Measurements from ENCODE around the gene CRYBA1. TPM values are rescaled to one million over a fixed set of nuclear protein-coding genes. Genes with fewer than 3 reads are reported as not detected.
A peak's percentile ranks its signal among the peaks of the same experiment; 100 is the strongest.

The CRYBA1 gene
- polyA plus RNA-seq, 3 donors: not detected

GRCh38 chr17:29283961-29284360 is 37.3 kb downstream of the CRYBA1 start:
- intact Hi-C loops (cut with micrococcal nuclease): no loop called here
- peaks cover 32% of the 10 kb centered on the region for H3K4me1 Mint-ChIP-seq
- no peak overlapping the region for H3K9ac ChIP-seq (ENCODE audit: insufficient read depth, low read length, poor library complexity, severe bottlenecking)
- no peak overlapping the region for H3K4me2 ChIP-seq (replicated peaks; ENCODE audit: extremely low read depth, low read length, poor library complexity, severe bottlenecking)
- H3K36me3 ChIP-seq (replicated peaks in 1 of 2; ENCODE audit: control insufficient read depth in 1 of 2, insufficient read depth in 2 of 2, low read length in 2 of 2): peaks cover 61 to 90% of the 10 kb centered on the region in 2 donors
- no peak overlapping the region for H3K4me3 Mint-ChIP-seq
- no peaks in the 10 kb centered on the region for H3K9me3 ChIP-seq (replicated peaks in 1 of 2; ENCODE audit: control insufficient read depth in 1 of 2, insufficient read depth in 1 of 2, low read length in 2 of 2)
- peaks cover 100% of the 10 kb centered on the region for H3K79me2 ChIP-seq (ENCODE audit: insufficient read depth, low read length)
- 86% methylated on average over 1 of the region's 2 CpGs for WGBS (ENCODE audit: insufficient coverage)
- H2AFZ ChIP-seq (ENCODE audit: insufficient read depth, low read depth, low read length, poor library complexity, severe bottlenecking): no peak overlapping the region
- H3K27me3 ChIP-seq (ENCODE audit: control insufficient read depth in 2 of 2, insufficient read depth in 2 of 2, low read length in 2 of 2): no peaks in the 10 kb centered on the region
- TF ChIP-seq, protein P1, sequence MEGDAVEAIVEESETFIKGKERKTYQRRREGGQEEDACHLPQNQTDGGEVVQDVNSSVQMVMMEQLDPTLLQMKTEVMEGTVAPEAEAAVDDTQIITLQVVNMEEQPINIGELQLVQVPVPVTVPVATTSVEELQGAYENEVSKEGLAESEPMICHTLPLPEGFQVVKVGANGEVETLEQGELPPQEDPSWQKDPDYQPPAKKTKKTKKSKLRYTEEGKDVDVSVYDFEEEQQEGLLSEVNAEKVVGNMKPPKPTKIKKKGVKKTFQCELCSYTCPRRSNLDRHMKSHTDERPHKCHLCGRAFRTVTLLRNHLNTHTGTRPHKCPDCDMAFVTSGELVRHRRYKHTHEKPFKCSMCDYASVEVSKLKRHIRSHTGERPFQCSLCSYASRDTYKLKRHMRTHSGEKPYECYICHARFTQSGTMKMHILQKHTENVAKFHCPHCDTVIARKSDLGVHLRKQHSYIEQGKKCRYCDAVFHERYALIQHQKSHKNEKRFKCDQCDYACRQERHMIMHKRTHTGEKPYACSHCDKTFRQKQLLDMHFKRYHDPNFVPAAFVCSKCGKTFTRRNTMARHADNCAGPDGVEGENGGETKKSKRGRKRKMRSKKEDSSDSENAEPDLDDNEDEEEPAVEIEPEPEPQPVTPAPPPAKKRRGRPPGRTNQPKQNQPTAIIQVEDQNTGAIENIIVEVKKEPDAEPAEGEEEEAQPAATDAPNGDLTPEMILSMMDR (IDR thresholded peaks at IDR 0.05): no peak
- no peak overlapping the region for H3K4me3 ChIP-seq (replicated peaks in 1 of 3; ENCODE audit: low read depth in 2 of 3, low read length in 3 of 3)
- H3K27me3 Mint-ChIP-seq (ENCODE audit: low read depth in 3 of 3): no peaks in the 10 kb centered on the region
- peaks cover 0 to 6% (median 0%) of the 10 kb centered on the region in 7 donors for H3K9me3 Mint-ChIP-seq
- peaks cover 100% of the 10 kb centered on the region for H4K20me1 ChIP-seq (ENCODE audit: insufficient read depth, low read length)
- H3K27ac ChIP-seq (ENCODE audit: low read depth in 1 of 2, low read length in 2 of 2): no peak overlapping the region
- peaks cover 66 to 85% of the 10 kb centered on the region in 2 donors for H3K36me3 Mint-ChIP-seq
- H3K4me1 ChIP-seq (ENCODE audit: control insufficient read depth in 1 of 2, insufficient read depth in 2 of 2, low read length in 2 of 2): no peaks in the 10 kb centered on the region
- H3K27ac Mint-ChIP-seq: no peak overlapping the region
- DNase-seq: no peak

DNA sequence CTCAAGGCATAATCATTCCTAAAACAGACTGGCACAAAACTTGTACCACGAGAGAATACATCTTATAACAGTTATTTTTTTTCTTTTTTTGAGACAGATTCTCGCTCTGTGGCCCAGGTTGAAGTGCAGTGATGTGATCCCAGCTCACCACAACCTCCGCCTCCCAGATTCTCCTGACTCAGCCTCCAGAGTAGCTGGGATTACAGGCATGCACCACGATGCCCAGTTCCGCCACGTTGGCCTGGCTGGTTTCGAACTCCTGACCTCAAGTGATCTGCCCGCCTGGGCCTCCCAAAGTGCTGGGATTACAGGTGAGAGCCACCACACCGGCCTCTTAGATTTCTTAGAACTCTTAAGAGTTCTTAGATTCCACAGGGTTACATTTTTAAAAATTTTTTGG is 43.2 kb downstream of the CRYBA1 start:
- intact Hi-C loops (cut with micrococcal nuclease): loop anchor here (5.0 kb wide), 3 partner anchors 33 to 148 kb away; no protein-coding TSS in a partner anchor
- TF ChIP-seq, protein P1 (IDR thresholded peaks at IDR 0.05): no peak
- H3K9me3 Mint-ChIP-seq: peaks cover 0 to 2% (median 0%) of the 10 kb centered on the region in 7 donors
- Histone ChIP-seq H3K4me2 (replicated peaks; ENCODE audit: extremely low read depth, low read length, poor library complexity, severe bottlenecking) (no peak overlapping the region), H3K9me3 (replicated peaks in 1 of 2; ENCODE audit: control insufficient read depth in 1 of 2, insufficient read depth in 1 of 2, low read length in 2 of 2) (no peaks in the 10 kb centered on the region), H3K27me3 (ENCODE audit: control insufficient read depth in 2 of 2, insufficient read depth in 2 of 2, low read length in 2 of 2) (no peaks in the 10 kb centered on the region), H3K36me3 (replicated peaks in 1 of 2; ENCODE audit: control insufficient read depth in 1 of 2, insufficient read depth in 2 of 2, low read length in 2 of 2) (peaks cover 46 to 59% of the 10 kb centered on the region in 2 donors), H3K4me3 (replicated peaks in 1 of 3; ENCODE audit: low read depth in 2 of 3, low read length in 3 of 3) (no peak overlapping the region), H3K27ac (ENCODE audit: low read depth in 1 of 2, low read length in 2 of 2) (peak overlapping the region in 1 of 2 donors; percentile 29), H2AFZ (ENCODE audit: insufficient read depth, low read depth, low read length, poor library complexity, severe bottlenecking) (no peak overlapping the region), H3K4me1 (ENCODE audit: control insufficient read depth in 1 of 2, insufficient read depth in 2 of 2, low read length in 2 of 2) (peaks cover 30 to 37% of the 10 kb centered on the region in 2 donors), H3K9ac (ENCODE audit: insufficient read depth, low read length, poor library complexity, severe bottlenecking) (no peak overlapping the region), H3K79me2 (ENCODE audit: insufficient read depth, low read length) (peaks cover 90% of the 10 kb centered on the region), H4K20me1 (ENCODE audit: insufficient read depth, low read length) (peaks cover 87% of the 10 kb centered on the region)
- H3K4me1 Mint-ChIP-seq: peaks cover 41% of the 10 kb centered on the region
- 85% methylated on average over 9 of the region's 9 CpGs for WGBS (ENCODE audit: insufficient coverage)
- DNase-seq: no peak
- H3K4me3 Mint-ChIP-seq: no peak overlapping the region
- peaks cover 0 to 2% (median 0%) of the 10 kb centered on the region in 3 donors for H3K27me3 Mint-ChIP-seq (ENCODE audit: low read depth in 3 of 3)
- H3K27ac Mint-ChIP-seq: peak overlapping the region in 3 of 7 donors; percentile 30 to 77 (median 74)
- H3K36me3 Mint-ChIP-seq: peaks cover 43 to 53% of the 10 kb centered on the region in 2 donors

All from CD14-positive monocyte (primary cell).